GM10266 (cell line): ENCODE data around the gene NKD2.
"Not testable (repeated sequence)": the region's sequence is repeated elsewhere in the genome, so short reads cannot be mapped to it uniquely, and the experiment has no call there.

ENCODE experiments used
- DNase-seq: peaks from one replicate; pipeline ENCODE4 v3.0.0; 2012; ENCODE audit errors: extremely low spot score
- CTCF ChIP-seq: IDR thresholded peaks from 2 replicates; pipeline ENCODE4 v1.5.1; 2012; ENCODE audit warnings: mild to moderate bottlenecking, low read depth; ENCODE audit not compliant: control insufficient read depth, insufficient read depth; ENCODE audit errors: missing control alignments

Gene NKD2

GRCh38 chr5:1018596-1018995, 10.0 kb downstream of the NKD2 start:
- no peak for TF ChIP-seq CTCF

DNA sequence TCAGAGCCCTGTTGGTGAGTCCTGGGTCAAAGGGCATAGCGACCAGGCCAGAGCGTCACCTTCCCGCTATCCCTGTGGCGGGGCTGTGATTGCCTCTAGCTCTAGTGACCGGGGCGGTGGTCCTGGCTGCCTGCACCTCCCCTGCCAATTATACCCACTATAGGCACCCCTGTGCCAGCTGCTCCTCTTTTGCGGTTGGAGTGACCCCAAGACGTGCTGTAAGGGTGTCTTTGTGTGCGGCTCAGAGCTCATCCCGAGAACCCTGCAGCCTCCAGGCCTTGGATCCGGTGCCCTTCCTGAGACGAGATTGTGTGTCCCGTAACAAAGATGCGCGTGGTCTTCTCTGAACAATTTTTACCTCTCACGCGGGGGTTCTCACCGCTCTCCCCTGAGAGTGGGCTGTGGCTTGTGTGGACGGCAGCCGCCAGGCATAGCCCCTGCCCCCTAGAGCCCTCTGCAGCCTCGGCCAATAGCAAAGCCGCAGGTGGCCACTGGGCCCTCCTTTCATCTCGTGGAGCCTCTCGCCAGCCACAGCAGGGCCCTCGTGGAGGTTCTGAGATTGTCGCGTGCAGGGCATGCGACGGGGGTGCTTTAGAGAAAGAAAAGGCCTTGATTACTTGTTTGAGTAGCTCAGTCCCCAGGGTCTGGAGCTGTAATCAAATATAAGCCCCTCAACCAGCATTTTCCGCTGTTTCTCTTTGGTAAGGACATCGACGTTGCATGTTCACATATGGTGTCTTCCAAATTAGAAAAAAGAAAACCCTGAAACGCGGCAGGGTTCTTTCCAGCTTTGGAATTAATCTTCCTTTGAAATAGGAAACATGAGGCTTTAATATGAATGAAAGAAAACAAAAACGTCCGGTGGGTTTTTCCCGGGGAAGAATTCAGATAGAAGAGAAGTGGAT, 10.7 kb downstream of the NKD2 start:
- no peak for TF ChIP-seq CTCF
- no peak for DNase-seq

More at GRCh38 chr5:1018596-1018995, 10.0 kb downstream of the NKD2 start:
- DNase-seq = no peak

- no peak for DNase-seq
- TF ChIP-seq CTCF = no peak
Measured at GRCh38 chr5:1020452-1020961, 11.9 kb downstream of the NKD2 start.

DNA sequence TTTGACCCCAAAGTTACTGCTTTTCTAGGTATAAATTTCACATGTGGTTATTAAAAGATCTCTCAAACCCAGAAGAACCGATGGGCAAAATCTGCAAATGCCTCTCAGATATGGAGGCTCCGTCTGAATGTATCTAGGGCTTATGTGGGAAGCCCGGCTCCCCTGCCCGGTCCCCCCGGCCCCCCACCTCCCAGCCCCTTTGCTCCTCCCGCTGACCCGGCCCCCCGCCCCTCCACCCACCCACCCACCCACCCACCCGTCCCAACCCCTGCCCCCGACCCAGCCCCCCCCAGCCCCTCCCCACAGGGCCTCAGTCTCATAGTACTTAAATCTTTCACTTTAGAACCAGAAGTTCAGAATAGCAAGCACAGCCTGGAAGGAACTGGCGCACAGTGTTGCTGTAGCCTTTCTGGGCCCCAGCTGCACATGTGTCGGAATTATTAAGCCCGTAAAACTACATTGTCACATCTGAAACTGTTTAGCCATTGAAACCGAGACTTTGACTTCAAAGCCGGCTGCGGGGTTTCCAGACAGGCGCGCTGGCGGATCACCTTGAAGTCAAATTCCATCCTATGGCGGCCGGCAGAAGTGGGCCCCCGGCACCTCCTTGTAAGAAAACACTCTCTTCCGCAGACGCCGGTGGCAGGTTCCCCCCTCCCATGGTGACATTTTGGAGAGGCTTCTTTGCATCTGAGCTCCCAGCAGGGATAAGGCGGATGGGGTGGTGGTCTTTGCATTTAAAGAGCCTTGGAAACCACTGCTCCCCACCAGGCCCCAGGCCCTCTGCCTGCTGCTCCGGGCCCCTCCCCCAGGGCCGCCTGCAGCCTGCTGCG, 12.8 kb downstream of the NKD2 start:
- no peak for TF ChIP-seq CTCF
- no peak for DNase-seq

DNA sequence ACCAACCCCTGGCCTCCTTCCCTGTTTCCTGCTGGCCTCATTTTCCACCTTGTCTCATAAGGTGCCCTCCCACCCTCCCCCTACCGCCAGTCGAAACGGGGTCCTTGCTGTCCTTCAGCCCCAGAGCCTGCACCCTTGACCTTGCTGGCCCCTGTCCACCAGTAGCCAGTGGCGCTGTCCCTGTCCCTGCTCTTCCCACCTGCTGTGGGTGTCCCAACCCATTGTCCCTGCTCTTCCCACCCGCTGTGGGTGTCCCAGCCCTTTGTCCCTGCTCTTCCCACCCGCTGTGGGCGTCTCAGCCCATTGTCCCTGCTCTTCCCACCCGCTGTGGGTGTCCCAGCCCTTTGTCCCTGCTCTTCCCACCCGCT, 13.4 kb downstream of the NKD2 start:
- not testable (repeated sequence) for DNase-seq

GRCh38 chr5:1026700-1027621, 18.4 kb downstream of the NKD2 start:
- TF ChIP-seq CTCF = no peak
- DNase-seq = no peak
